ENCODE results near the gene KRT81.

GRCh38 chr12:52320784-52321400, 29.6 kb upstream of the KRT81 start, which contains the start of gene KRT83:
- TF ChIP-seq CTCF (IDR thresholded peaks at IDR 0.05), result no peak
- no peak for TF ChIP-seq EZH2 (IDR thresholded peaks at IDR 0.05; ENCODE audit: borderline replicate concordance, insufficient read depth, low read depth, low read length, poor library complexity, severe bottlenecking)
